ENCODE measurements around the gene CCDC196.

The CCDC196 gene

DNA sequence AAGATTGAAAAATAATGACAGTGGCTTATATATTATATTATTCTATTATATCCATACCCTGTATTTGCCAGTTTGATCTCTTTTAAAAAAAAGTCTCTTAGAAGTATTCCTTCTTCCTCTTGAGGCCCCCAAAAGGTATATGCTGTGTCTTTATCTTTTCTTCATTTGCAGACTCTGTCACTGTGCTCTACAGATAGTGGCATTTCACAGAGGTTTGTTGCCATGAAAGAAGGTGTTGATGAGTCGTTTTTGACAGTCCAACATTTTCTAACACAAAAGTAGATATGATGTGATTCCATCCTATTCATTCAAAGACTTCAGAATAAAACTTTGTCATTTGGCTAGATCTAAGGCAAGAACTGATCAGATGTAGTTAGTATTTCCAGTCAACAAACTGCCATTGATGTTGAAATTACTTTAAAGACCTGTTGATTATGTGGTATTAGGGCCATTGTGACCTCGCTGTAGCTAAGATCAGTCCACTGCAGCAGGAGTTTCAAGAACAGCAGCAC, at the start of gene CCDC196:
TSS of gene CCDC196 (plus strand) at position 462 of the 512 bp plus-strand sequence. CDS start 132 bp downstream, outside the sequence.
- Mint-ChIP-seq H3K4me3 (no peak within 1 kb of the TSS), H3K27ac (no peak within 1 kb of the TSS), H3K9me3 (no peaks in the 10 kb centered on the region), H3K4me1 (no peaks in the 10 kb centered on the region), H3K36me3 (no peaks in the 10 kb centered on the region)
- DNase-seq (ENCODE audit: low spot score in 2 of 2) (no peak), ATAC-seq (no peak)

DNA sequence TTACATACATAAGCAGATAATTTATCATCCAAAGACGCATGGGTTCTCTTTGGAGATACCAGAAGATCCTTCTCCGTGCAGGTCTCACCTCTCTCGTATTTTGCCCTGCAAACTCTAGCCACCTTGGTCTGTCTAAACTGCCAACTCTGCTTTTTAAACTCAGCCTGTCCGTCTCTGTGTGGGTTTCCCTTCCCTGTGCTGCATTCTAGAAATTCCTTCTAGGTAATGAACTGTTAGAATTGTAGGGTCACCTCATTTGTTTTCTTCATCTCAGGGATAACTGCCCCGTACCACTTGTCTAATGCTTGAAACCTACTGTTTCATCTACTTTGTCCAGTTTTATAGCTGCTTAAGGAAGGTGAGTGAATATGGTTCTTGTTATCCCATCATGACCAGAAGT, 45.4 kb upstream of the CCDC196 start:
- DNase-seq (ENCODE audit: low spot score in 2 of 2): no peak

DNA sequence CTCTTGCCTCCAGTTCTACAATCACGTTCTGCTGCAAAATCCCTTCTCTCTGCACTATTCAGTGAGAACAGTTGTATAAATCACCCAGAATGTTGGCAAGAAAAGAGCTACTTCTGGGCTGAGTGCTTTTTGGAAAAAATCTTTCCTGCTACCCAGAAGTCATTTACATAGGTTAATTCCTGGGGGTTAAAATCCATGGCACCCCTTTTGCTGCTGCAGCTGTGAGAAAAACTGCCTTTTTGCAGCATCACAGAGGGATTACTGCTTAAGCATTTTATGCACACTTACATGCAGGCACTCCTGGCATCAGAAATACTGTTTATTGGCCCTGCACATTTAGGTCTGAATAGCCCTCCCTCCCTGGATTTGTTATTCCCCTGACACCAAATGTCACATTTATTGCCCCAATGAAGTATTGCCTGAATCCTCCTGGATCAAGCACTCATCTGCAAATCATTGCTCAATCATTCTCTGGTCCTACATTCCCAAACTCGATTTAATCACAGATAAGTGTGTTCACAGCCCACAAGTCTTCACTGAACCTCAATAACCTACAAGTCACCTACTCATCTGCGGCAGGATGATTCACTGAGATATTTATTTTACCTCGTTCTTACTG, 43.1 kb upstream of the CCDC196 start:
- DNase-seq (ENCODE audit: low spot score in 2 of 2): no peak
- H3K9me3 Mint-ChIP-seq: peaks cover 19% of the 10 kb centered on the region
- ATAC-seq: no peak
- H3K27ac Mint-ChIP-seq: no peak overlapping the region
- H3K4me3 Mint-ChIP-seq: no peak overlapping the region
- H3K36me3 Mint-ChIP-seq: no peaks in the 10 kb centered on the region
- no peaks in the 10 kb centered on the region for H3K4me1 Mint-ChIP-seq

More for the DNA sequence above, 45.4 kb upstream of the CCDC196 start:
- ATAC-seq: no peak
- no peak overlapping the region for H3K27ac Mint-ChIP-seq
- H3K9me3 Mint-ChIP-seq: peaks cover 19% of the 10 kb centered on the region
- no peaks in the 10 kb centered on the region for H3K36me3 Mint-ChIP-seq
- no peak overlapping the region for H3K4me3 Mint-ChIP-seq
- H3K4me1 Mint-ChIP-seq: no peaks in the 10 kb centered on the region

DNA sequence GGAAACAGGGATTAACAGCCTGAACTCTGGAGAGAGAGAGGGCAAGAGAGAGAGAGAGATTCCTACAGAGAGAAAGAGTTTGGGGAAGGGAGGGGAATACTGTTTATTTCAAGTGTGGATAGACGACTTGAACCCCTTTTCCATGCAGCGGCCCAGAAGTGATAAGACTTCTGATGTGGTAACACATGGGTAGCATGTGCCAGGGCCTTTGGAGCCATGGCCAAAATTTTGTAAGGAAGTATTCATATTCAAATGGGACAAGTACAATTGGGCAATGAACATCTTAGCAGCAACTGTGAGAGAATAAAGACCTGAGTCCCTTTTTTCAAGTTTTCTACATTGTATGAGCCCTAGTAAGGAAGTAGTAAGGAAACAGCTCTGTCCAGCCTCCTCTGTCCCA, 42.4 kb upstream of the CCDC196 start:
- Mint-ChIP-seq H3K27ac (no peak overlapping the region), H3K36me3 (no peaks in the 10 kb centered on the region), H3K4me1 (no peaks in the 10 kb centered on the region), H3K4me3 (no peak overlapping the region), H3K9me3 (peaks cover 15% of the 10 kb centered on the region)
- ATAC-seq (no peak), DNase-seq (ENCODE audit: low spot score in 2 of 2) (no peak)

- no peaks in the 10 kb centered on the region for H3K36me3 Mint-ChIP-seq
- H3K4me1 Mint-ChIP-seq: no peaks in the 10 kb centered on the region
- H3K27ac Mint-ChIP-seq: no peak overlapping the region
- no peak overlapping the region for H3K4me3 Mint-ChIP-seq
- DNase-seq (ENCODE audit: low spot score in 2 of 2): no peak
- no peak for ATAC-seq
- peaks cover 11% of the 10 kb centered on the region for H3K9me3 Mint-ChIP-seq
Measured at GRCh38 chr14:66444271-66444927, 41.8 kb upstream of the CCDC196 start.

- Mint-ChIP-seq H3K4me3 (no peak overlapping the region), H3K4me1 (no peaks in the 10 kb centered on the region), H3K9me3 (peaks cover 2% of the 10 kb centered on the region), H3K36me3 (no peaks in the 10 kb centered on the region), H3K27ac (no peak overlapping the region)
- DNase-seq (ENCODE audit: low spot score in 2 of 2) (no peak), ATAC-seq (no peak)
Measured at GRCh38 chr14:66445936-66446335, 40.2 kb upstream of the CCDC196 start.

DNA sequence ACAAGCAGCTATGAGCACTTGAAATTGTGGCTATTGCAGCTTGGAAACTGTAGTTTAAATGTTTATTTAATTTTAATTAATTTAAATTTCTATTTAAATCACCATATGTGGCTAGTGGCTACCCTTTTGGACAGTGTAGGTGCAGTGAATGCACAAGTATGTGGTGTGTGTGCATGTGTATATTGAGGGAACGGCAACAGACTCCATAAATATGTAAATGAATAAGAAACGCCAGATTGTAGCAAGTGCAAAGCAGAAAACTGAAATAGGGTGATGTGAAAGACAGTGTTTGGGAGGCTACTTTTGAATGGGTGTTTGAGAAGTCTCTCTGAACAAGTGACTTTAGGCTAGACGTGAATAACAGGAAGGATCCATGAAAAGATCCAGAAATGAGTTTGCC, 32.7 kb upstream of the CCDC196 start:
- DNase-seq (ENCODE audit: low spot score in 2 of 2) (no peak), ATAC-seq (no peak)
- no peak overlapping the region for H3K27ac Mint-ChIP-seq
- H3K4me1 Mint-ChIP-seq: no peaks in the 10 kb centered on the region
- peaks cover 6% of the 10 kb centered on the region for H3K9me3 Mint-ChIP-seq
- H3K36me3 Mint-ChIP-seq: no peaks in the 10 kb centered on the region
- no peak overlapping the region for H3K4me3 Mint-ChIP-seq

GRCh38 chr14:66459603-66460002, 26.6 kb upstream of the CCDC196 start:
- H3K9me3 Mint-ChIP-seq: peaks cover 7% of the 10 kb centered on the region
- H3K4me3 Mint-ChIP-seq: no peak overlapping the region
- no peaks in the 10 kb centered on the region for H3K4me1 Mint-ChIP-seq
- no peak overlapping the region for H3K27ac Mint-ChIP-seq
- DNase-seq (ENCODE audit: low spot score in 2 of 2): no peak
- H3K36me3 Mint-ChIP-seq: no peaks in the 10 kb centered on the region
- no peak for ATAC-seq

GRCh38 chr14:66464261-66464660, 21.9 kb upstream of the CCDC196 start:
- ATAC-seq (no peak), DNase-seq (ENCODE audit: low spot score in 2 of 2) (no peak)
- Mint-ChIP-seq H3K4me1 (no peaks in the 10 kb centered on the region), H3K9me3 (peaks cover 3% of the 10 kb centered on the region), H3K36me3 (no peaks in the 10 kb centered on the region), H3K27ac (no peak overlapping the region), H3K4me3 (no peak overlapping the region)

- no peaks in the 10 kb centered on the region for H3K4me1 Mint-ChIP-seq
- ATAC-seq (no peak), DNase-seq (ENCODE audit: low spot score in 2 of 2) (no peak)
- H3K9me3 Mint-ChIP-seq: peaks cover 3% of the 10 kb centered on the region
- H3K4me3 Mint-ChIP-seq: no peak overlapping the region
- no peaks in the 10 kb centered on the region for H3K36me3 Mint-ChIP-seq
- H3K27ac Mint-ChIP-seq: no peak overlapping the region
Measured at GRCh38 chr14:66468778-66469367, 17.3 kb upstream of the CCDC196 start.

GRCh38 chr14:66471584-66471983, 14.6 kb upstream of the CCDC196 start:
- H3K36me3 Mint-ChIP-seq: no peaks in the 10 kb centered on the region
- ATAC-seq: no peak
- H3K9me3 Mint-ChIP-seq: no peaks in the 10 kb centered on the region
- no peaks in the 10 kb centered on the region for H3K4me1 Mint-ChIP-seq
- H3K4me3 Mint-ChIP-seq: no peak overlapping the region
- no peak overlapping the region for H3K27ac Mint-ChIP-seq
- no peak for DNase-seq (ENCODE audit: low spot score in 2 of 2)

DNA sequence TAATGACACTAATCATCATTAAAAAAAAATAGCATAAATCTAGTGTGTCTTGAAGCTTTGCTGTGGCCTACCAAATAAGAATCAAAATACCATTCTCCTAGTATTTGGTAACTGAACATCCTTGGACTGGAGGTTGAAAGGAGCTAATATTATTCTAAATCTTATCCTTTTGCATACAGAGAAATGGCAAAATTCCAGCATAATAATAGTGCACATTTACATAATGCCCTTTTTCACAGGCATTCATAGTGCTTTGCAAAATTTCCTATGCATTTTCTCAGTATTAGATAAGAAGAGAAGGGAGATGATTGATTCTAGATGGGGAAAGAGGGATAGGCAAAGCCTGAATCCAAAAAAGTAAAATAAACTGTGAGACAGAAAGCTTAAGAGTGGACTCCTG, 13.9 kb upstream of the CCDC196 start:
- Mint-ChIP-seq H3K27ac (no peak overlapping the region), H3K36me3 (no peaks in the 10 kb centered on the region), H3K4me1 (no peaks in the 10 kb centered on the region), H3K4me3 (no peak overlapping the region), H3K9me3 (no peaks in the 10 kb centered on the region)
- DNase-seq (ENCODE audit: low spot score in 2 of 2): no peak
- ATAC-seq: no peak

DNA sequence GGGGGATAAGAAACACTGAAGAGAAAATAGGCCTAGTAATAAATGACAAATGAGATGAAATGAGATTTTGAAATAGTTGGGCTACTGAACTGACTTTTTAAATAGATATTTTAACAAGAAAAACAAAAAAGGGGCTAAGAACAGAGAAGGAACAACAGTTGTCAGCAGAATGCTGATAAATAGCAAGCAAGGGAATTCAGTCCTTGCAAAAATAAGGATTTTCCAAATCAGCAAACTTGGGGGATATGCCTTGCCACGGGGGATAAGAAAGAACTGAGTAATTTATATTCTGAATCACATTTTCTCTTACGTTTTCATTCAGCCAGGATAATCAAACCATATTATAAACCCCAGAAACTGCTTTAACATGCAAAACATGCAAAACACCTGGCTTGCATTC, 12.9 kb upstream of the CCDC196 start:
- no peak overlapping the region for H3K27ac Mint-ChIP-seq
- no peaks in the 10 kb centered on the region for H3K36me3 Mint-ChIP-seq
- no peak for DNase-seq (ENCODE audit: low spot score in 2 of 2)
- no peak overlapping the region for H3K4me3 Mint-ChIP-seq
- no peak for ATAC-seq
- H3K9me3 Mint-ChIP-seq: no peaks in the 10 kb centered on the region
- H3K4me1 Mint-ChIP-seq: no peaks in the 10 kb centered on the region

DNA sequence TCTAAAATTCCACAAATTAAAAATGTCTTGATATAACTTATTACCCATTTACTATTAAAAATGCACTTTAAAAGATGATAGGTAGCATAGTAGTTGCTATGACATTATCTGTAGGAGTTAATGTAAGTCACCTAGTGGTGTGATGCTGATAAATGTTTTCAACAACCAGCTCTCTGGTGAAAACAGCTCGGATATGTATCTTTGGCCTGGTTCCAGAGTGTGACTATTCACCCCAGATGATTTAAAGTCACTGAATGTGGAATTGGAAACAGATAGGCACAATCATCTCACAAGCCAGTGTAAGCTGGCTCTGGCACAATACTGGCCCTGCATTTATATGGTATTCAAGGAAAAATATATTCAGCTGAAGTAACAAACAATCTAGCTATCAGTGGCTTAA, 9.2 kb upstream of the CCDC196 start:
- Mint-ChIP-seq H3K9me3 (no peaks in the 10 kb centered on the region), H3K4me1 (no peaks in the 10 kb centered on the region), H3K4me3 (no peak overlapping the region), H3K27ac (no peak overlapping the region), H3K36me3 (no peaks in the 10 kb centered on the region)
- DNase-seq (ENCODE audit: low spot score in 2 of 2) (no peak), ATAC-seq (no peak)

- Mint-ChIP-seq H3K27ac (no peak overlapping the region), H3K9me3 (no peaks in the 10 kb centered on the region), H3K36me3 (no peaks in the 10 kb centered on the region), H3K4me1 (no peaks in the 10 kb centered on the region), H3K4me3 (no peak overlapping the region)
- no peak for DNase-seq (ENCODE audit: low spot score in 2 of 2)
- no peak for ATAC-seq
Measured at GRCh38 chr14:66477567-66477966, 8.6 kb upstream of the CCDC196 start.

DNA sequence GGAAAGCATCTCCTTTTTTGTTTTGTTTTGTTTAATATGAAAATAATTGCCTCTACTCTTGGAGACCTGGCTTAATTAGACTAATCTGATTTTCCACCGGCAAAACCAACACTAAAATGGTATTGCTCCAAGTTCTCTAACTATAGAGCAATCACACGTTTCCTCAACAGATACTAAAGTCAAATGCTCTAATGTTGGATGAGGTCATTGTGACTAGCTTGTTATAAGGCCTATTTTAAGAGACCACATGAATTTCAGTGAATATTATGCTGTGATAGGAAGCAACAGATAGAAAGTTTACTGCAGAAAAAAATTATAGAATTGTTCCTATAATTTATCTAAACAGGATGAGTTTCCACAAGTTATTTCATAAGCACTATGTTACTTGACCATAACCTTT, 3.3 kb upstream of the CCDC196 start:
- DNase-seq (ENCODE audit: low spot score in 2 of 2): no peak

More for the DNA sequence above, 3.3 kb upstream of the CCDC196 start:
- Mint-ChIP-seq H3K4me3 (no peak overlapping the region), H3K36me3 (no peaks in the 10 kb centered on the region), H3K27ac (no peak overlapping the region), H3K9me3 (no peaks in the 10 kb centered on the region), H3K4me1 (no peaks in the 10 kb centered on the region)
- ATAC-seq: no peak
